ENCODE measurements around the gene TOP1. TPM values are rescaled to one million over a fixed set of nuclear protein-coding genes. Genes with fewer than 3 reads are reported as not detected.
A peak's percentile ranks its signal among the peaks of the same experiment; 100 is the strongest.

Gene TOP1
- total and polyA plus RNA-seq, 9 of the 15 experiments (the other 6 are each of a cell fraction or from before 2014, with no cell fraction given) = 26.4 to 127 (median 39.6) TPM

DNA sequence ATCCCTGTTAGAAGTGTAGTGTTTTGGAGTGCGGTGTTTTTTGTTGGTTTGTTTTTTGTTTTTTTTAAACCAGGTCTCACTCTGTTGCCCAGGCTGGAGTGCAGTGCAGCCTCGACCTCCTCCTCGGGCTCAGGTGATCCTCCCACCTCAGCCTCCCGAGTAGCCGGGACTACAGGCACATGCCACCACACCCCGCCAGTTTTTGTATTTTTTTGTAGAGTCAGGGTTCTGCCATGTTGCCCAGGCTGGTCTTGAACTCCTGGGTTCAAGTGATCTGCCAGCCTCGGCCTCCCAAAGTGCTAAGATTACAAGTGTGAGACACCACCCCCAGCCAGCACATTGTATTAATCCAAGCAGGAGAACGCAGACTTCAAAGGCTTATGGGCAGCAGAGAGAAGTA, 1.3 kb upstream of the TOP1 start:
- Histone ChIP-seq H3K27me3 (ENCODE audit: control insufficient read depth in 2 of 2, insufficient read depth in 2 of 2, low read length in 2 of 2) (no peaks in the 10 kb centered on the region), H3K79me2 (ENCODE audit: control insufficient read depth, insufficient read depth, low read length) (peaks cover 44% of the 10 kb centered on the region), H3K4me3 (peak overlapping the region; percentile 90; the same call in 1 of the 2 replicates), H3K9ac (ENCODE audit: insufficient read depth in 1 of 2, low read depth in 2 of 2, low read length in 2 of 2) (peak overlapping the region; percentile 59 to 92), H3K27ac (ENCODE audit: extremely low read depth, low read depth, low read length) (peak overlapping the region; percentile 66; the same call in 2 of the 3 replicates), H4K20me1 (replicated peaks; ENCODE audit: control insufficient read depth, insufficient read depth, low read length) (peaks cover 19% of the 10 kb centered on the region), H3K36me3 (ENCODE audit: control insufficient read depth, insufficient read depth, low read length) (peaks cover 19% of the 10 kb centered on the region), H3K4me1 (replicated peaks in 1 of 2; ENCODE audit: control insufficient read depth in 2 of 2, insufficient read depth in 2 of 2, low read length in 2 of 2) (peaks cover 23 to 28% of the 10 kb centered on the region in 2 experiments; a peak in 4 of 5 replicates), H2AFZ (ENCODE audit: low read depth, low read length) (peak overlapping the region; percentile 63), H3K9me3 (replicated peaks; ENCODE audit: control insufficient read depth, insufficient read depth, low read depth, low read length) (no peaks in the 10 kb centered on the region), H3K4me2 (ENCODE audit: insufficient read depth, low read length) (peak overlapping the region; percentile 77), H3K9me1 (ENCODE audit: control insufficient read depth, insufficient read depth, low read length) (no peaks in the 10 kb centered on the region)
- POLR2A ChIA-PET = interaction anchor here (0.8 to 1.5 kb wide), 8 partner anchors 8 to 45 kb away, joined by 3 to 11 read pairs (median 3); no protein-coding TSS in a partner anchor
- TF ChIP-seq MTA1 (IDR thresholded peaks at IDR 0.05; ENCODE audit: borderline replicate concordance) (no peak), MGA (IDR thresholded peaks at IDR 0.05) (peak; percentile 32; the same call in 1 of the 2 replicates), LEF1 (IDR thresholded peaks at IDR 0.05) (peak; percentile 70; the same call in 1 of the 2 replicates), TCF7 (IDR thresholded peaks at IDR 0.05; ENCODE audit: borderline replicate concordance) (0 out of 2 replicates have a peak, but pooled peaks have one; percentile 41), DMBX1 (CRISPR knock-in tag; IDR thresholded peaks at IDR 0.05; ENCODE audit: borderline replicate concordance) (peak; percentile 27; the same call in 1 of the 2 replicates)
- intact Hi-C loops (cut with micrococcal nuclease) = no loop called here
- FAIRE-seq (no peak), DNase-seq (ENCODE audit: extremely low read depth in 1 of 4, low spot score in 3 of 4) (no peak), ATAC-seq (no peak)
- CTCF ChIA-PET (ENCODE audit: low intra/inter-chr PET ratio) = no interaction called here
- 50% methylated on average over 5 of the region's 8 CpGs for WGBS (ENCODE audit: insufficient coverage, low coverage, missing lambda C conversion rate)
- in situ Hi-C loops (cut with MboI) = no loop called here
- BruUV-seq (replicated peaks) = no TSS peak
